HFF-Myc (cell line): Measurements from ENCODE around the gene CFAP45.

Experiments used
- DNase-seq: peaks from one replicate; pipeline ENCODE4 v3.0.0-alpha.2; 2011; ENCODE audit warnings: low read depth; ENCODE audit errors: extremely low read depth
- H3K4me3 ChIP-seq: replicated peaks from 2 replicates; pipeline ENCODE4 v1.5.1; 2011; ENCODE audit warnings: low read depth, mild to moderate bottlenecking, control low read depth, low read length
- CTCF ChIP-seq: IDR thresholded peaks from 2 replicates; pipeline ENCODE4 v1.5.1; 2012; ENCODE audit warnings: mild to moderate bottlenecking, low read depth, low read length, control low read depth; ENCODE audit errors: missing control alignments

Gene CFAP45

GRCh38 chr1:159944623-159945455 lies 44.9 kb upstream of the CFAP45 start:
- no peak for TF ChIP-seq CTCF
- peak overlapping the region; percentile 46 for H3K4me3 ChIP-seq
- DNase-seq = no peak

GRCh38 chr1:159943908-159944622 lies 44.1 kb upstream of the CFAP45 start:
- no peak for TF ChIP-seq CTCF
- no peak for DNase-seq
- H3K4me3 ChIP-seq = no peak overlapping the region

- no peak for TF ChIP-seq CTCF
- no peak overlapping the region for H3K4me3 ChIP-seq
- DNase-seq = no peak
Measured at GRCh38 chr1:159943278-159943640, 43.3 kb upstream of the CFAP45 start.

GRCh38 chr1:159942632-159943277 lies 42.8 kb upstream of the CFAP45 start:
- no peak for DNase-seq
- TF ChIP-seq CTCF = no peak

GRCh38 chr1:159941591-159942560 lies 41.9 kb upstream of the CFAP45 start:
- no peak overlapping the region for H3K4me3 ChIP-seq
- no peak for DNase-seq
- no peak for TF ChIP-seq CTCF

More at GRCh38 chr1:159942632-159943277, 42.8 kb upstream of the CFAP45 start:
- H3K4me3 ChIP-seq = no peak overlapping the region

GRCh38 chr1:159941141-159941540 lies 41.2 kb upstream of the CFAP45 start:
- no peak overlapping the region for H3K4me3 ChIP-seq
- TF ChIP-seq CTCF = no peak
- DNase-seq = no peak
